Mesodermal cell (in vitro differentiated cells): Measurements from ENCODE around the gene HSPBAP1.
"Not testable (repeated sequence)": the region's sequence is repeated elsewhere in the genome, so short reads cannot be mapped to it uniquely, and the experiment has no call there.

ENCODE experiments used
- H3K27ac ChIP-seq: 2 replicates; pipeline ENCODE4 v1.7.0; 2013; ENCODE audit warnings: mild to moderate bottlenecking, low read depth, low read length, moderate library complexity; ENCODE audit not compliant: severe bottlenecking
- H3K36me3 ChIP-seq: 2 replicates; pipeline ENCODE4 v1.7.1; 2013; ENCODE audit warnings: mild to moderate bottlenecking, low read length, moderate library complexity; ENCODE audit not compliant: control insufficient read depth, insufficient read depth
- H3K4me1 ChIP-seq: one replicate; pipeline ENCODE4 v1.7.1; 2013; ENCODE audit warnings: mild to moderate bottlenecking, low read length; ENCODE audit not compliant: insufficient read depth, control insufficient read depth, poor library complexity, severe bottlenecking
- H3K4me3 ChIP-seq: 2 replicates; pipeline ENCODE4 v1.7.0; 2013; ENCODE audit warnings: low read length, control low read depth, mild to moderate bottlenecking; ENCODE audit not compliant: insufficient read depth, poor library complexity, severe bottlenecking; ENCODE audit errors: extremely low read depth
- H3K9me3 ChIP-seq: 2 replicates; pipeline ENCODE4 v1.7.1; 2013; ENCODE audit warnings: mild to moderate bottlenecking, low read length, moderate library complexity; ENCODE audit not compliant: control insufficient read depth
- WGBS, 2 experiments: methylation state at CpG; one replicate each; pipeline ENCODE4 v1.1.5; 2013; ENCODE audit warnings: missing lambda C conversion rate in 2 of 2; ENCODE audit not compliant: insufficient coverage in 2 of 2; 5-methylcytosine and 5-hydroxymethylcytosine counted together

Gene HSPBAP1

DNA sequence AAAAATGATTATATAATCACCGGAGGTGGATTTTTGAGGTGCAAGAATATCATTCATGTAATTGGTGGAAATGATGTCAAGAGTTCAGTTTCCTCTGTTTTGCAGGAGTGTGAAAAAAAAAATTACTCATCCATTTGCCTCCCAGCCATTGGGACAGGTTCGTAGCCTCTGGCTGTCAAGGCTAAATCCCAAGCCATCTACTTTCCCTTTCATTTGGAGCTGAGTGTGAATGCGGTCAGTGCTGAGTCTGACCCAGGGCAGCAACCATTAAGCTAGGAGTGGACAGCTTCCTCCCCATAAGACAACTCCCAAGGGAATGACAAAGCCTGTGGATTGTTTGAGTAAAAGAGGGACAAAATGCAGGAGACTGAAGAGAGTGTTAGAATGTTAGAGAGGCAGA, 79.4 kb downstream of the HSPBAP1 start:
- Histone ChIP-seq H3K4me1 (no peaks in the 10 kb centered on the region), H3K27ac (no peak overlapping the region), H3K36me3 (no peaks in the 10 kb centered on the region), H3K4me3 (no peak overlapping the region), H3K9me3 (no peaks in the 10 kb centered on the region)
- 100% methylated on average over 1 of the region's 3 CpGs; no CpG with 5 or more reads in 1 of the 2 experiments for WGBS, 2 experiments

DNA sequence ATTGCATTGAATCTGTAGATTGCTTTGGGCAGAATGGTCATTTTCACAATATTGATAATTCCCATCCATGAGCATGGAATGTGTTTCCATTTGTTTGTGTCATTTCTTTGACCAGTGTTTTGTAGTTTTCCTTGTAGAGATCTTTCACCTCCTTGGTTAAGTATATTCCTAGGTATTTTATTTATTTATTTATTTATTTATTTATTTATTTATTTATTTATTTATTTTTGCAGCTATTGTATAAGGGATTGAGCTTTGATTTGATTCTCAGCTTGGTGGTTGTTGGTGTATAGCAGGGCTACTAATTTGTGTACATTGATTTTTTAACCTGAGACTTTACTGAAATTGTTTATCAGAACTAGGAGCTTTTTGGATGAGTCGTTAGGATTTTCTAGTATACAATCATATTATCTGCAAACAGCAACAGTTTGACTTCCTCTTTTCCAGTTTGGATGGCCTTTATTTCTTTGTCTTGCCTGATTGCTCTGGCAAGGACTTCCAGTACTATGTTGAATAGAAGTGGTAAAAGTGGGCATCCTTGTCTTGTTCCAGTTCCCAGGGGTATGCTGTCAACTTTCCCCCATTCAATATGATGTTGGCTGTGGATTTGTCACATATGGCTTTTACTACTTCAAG, 82.9 kb downstream of the HSPBAP1 start:
- not testable (repeated sequence) for H3K36me3 ChIP-seq, H3K4me1 ChIP-seq, H3K4me3 ChIP-seq, H3K9me3 ChIP-seq, H3K27ac ChIP-seq
- WGBS, 2 experiments: no CpG with 5 or more reads among the region's 1 CpG

DNA sequence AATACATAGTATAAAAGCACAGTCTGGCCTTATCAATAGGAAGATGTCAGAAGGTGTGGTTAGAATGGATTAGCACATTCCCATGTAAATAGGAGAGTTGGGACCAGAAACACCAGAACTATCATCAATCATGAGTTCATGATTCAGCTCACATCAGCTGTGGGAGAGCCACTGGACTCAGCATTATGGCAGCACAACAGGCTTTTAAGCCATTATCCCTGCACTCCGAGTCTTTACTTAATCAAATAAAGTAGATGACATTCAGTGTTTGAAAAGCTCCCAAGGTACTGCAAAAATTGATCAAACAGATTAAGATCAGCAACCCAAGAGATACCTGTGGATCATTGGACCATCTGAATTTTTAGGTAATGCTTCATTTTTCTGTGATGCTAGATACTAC, 88.3 kb downstream of the HSPBAP1 start:
- no peak overlapping the region for H3K4me3 ChIP-seq

DNA sequence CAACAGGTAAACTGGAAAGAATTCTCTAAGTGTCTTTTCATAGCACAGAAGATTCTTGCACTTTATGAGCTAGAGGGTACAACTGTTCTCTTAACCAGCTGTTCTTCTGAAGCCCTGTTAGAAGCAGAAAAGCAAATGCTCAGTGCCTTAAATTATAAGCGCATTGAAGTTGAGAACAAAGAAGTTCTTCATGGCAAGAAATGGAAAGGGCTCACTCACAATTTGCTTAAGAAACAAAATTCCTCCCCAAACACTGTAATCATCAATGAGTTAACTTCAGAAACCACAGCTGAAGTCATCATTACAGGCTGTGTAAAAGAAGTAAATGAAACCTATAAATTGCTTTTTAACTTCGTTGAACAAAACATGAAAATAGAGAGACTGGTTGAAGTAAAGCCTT, 93.4 kb downstream of the HSPBAP1 start:
- Histone ChIP-seq H3K4me3 (no peak overlapping the region), H3K36me3 (no peaks in the 10 kb centered on the region), H3K27ac (no peak overlapping the region), H3K4me1 (no peaks in the 10 kb centered on the region), H3K9me3 (no peaks in the 10 kb centered on the region)
- WGBS, 2 experiments: 86% methylated on average over 1 of the region's 2 CpGs; no CpG with 5 or more reads in 1 of the 2 experiments

More for the DNA sequence above, 88.3 kb downstream of the HSPBAP1 start:
- Histone ChIP-seq H3K36me3 (no peaks in the 10 kb centered on the region), H3K27ac (no peak overlapping the region), H3K9me3 (no peaks in the 10 kb centered on the region), H3K4me1 (no peaks in the 10 kb centered on the region)
- 100% methylated on average over 1 of the region's 1 CpG; no CpG with 5 or more reads in 1 of the 2 experiments for WGBS, 2 experiments

DNA sequence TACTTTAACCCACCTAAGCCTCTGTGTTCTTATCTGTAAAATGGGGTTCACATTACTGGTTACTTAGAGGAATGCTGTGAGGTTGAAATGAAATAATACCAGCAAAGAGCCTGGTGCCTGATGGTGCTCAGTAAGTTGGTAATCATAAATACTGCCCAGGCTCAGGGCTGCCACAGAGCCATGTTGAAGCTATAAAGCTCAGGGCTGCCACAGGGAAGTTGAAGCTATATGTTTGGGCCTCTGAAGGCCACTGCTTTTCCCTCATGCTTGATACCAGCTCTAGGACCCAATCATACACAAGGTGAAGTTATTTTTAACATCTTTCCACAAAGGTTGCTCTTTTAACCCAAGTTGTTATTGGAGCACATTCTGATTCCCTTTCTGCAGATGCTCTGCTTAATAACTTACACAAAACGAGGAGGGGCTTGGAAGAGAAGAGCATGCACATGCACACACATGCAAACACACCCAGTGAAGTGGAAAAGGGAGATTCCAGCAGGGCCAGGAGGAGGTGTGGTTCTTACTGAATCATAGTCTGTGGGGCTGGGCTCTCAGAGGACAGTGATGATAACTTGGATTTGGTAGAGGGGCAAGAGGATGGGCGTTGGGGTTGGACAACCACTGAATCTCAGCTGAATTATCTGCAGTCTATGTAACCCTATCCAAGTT, 95.5 kb downstream of the HSPBAP1 start:
- no peaks in the 10 kb centered on the region for H3K36me3 ChIP-seq
- H3K4me3 ChIP-seq: no peak overlapping the region
- H3K9me3 ChIP-seq: no peaks in the 10 kb centered on the region
- no peak overlapping the region for H3K27ac ChIP-seq
- no peaks in the 10 kb centered on the region for H3K4me1 ChIP-seq
- WGBS, 2 experiments: no CpG with 5 or more reads among the region's 2 CpGs

DNA sequence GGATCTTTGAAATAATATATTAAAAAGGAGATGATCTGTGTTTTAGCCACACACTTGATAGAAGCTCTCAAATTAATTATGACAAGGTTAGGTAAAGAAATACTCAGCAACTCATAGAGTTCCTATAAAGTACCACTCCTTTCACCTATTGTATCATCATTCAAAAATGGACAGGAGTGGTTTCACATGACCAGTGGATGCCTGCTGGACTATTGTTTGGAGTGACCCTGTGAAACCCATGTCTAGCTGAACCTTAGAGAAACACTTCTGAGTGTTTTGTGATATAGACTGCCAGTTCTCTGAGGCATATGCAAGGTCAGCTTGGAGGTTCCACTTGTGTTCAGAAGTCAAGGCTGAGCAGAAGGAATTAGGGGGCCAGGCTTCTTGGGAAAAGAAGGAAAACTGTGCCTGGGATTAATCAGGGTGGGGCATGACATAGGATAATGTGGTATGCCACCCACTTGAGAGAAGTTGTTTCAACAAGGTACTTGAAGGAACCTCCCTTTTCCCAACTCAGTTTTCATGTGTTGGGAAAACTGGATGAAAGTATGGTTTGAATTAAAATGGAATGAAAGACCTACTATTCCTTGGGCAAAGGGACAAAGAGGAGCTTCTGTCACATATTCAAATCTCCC, 97.6 kb downstream of the HSPBAP1 start:
- no peaks in the 10 kb centered on the region for H3K9me3 ChIP-seq
- no peak overlapping the region for H3K27ac ChIP-seq
- H3K4me3 ChIP-seq: no peak overlapping the region
- no peaks in the 10 kb centered on the region for H3K4me1 ChIP-seq
- no peaks in the 10 kb centered on the region for H3K36me3 ChIP-seq

DNA sequence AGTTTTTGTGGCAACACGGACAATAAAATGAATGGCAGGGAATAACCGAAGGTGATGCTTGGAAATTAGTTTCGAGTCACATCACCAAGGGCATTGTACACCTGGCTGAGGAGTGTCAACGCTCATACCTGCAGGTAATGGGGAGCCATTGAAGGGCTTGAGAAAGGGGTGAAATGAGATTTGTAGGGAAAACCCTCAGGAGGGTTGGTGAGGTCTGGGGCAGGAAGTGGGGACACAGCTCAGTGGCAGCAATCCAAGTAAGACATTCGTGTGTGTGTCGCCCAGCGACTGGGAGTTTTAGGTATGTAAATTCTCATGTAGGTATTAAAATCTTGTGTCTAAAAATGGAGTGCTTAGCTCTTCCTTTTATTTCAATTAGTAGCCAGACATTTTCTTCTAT, 98.7 kb downstream of the HSPBAP1 start:
- Histone ChIP-seq H3K9me3 (no peaks in the 10 kb centered on the region), H3K27ac (no peak overlapping the region), H3K36me3 (no peaks in the 10 kb centered on the region), H3K4me3 (no peak overlapping the region), H3K4me1 (no peaks in the 10 kb centered on the region)
- 78 to 87% methylated on average over 3 to 5 of the region's 7 CpGs for WGBS, 2 experiments

DNA sequence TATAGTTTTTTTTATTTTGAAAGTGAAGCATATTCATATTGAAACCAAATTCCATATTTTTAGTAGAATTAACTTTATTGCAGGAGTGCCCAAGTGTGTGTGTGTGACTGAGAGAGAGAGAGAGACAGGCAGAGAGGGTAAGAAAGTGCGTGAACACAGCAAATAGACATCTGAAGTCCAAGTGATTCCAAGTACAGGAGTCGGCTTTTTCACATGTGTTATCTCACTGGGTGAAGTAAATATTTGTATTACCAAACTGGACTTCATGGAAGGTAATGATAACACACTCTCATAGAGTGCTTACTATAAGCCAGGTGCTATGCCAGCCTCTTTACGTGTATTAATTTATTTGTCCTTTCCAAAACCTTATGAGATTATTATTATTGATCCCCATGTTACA, 101.0 kb downstream of the HSPBAP1 start:
- Histone ChIP-seq H3K9me3 (no peaks in the 10 kb centered on the region), H3K4me3 (no peak overlapping the region), H3K36me3 (no peaks in the 10 kb centered on the region), H3K4me1 (no peaks in the 10 kb centered on the region), H3K27ac (no peak overlapping the region)
- 100% methylated on average over 1 of the region's 3 CpGs; no CpG with 5 or more reads in 1 of the 2 experiments for WGBS, 2 experiments

DNA sequence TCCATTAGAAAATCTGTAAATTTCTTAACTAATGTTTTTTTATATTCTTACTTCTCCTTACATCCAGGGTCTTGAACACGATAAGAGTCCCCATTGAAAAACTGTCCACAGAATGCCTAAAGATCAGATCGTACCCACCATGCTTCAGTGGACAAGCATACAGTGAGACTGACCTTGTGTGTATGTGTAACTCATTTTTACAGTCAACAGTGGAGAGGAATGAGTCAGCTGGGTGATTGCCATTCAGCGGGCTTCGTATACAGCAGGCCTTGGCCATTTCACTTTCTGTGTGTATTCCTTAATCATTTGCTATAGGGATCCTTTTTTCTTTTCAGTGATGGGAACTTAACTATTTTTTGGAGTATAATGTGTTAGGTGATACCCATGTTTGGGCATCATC, 102.4 kb downstream of the HSPBAP1 start:
- H3K4me3 ChIP-seq: no peak overlapping the region
- no peaks in the 10 kb centered on the region for H3K36me3 ChIP-seq
- H3K27ac ChIP-seq: no peak overlapping the region
- 100% methylated on average over 1 of the region's 4 CpGs; no CpG with 5 or more reads in 1 of the 2 experiments for WGBS, 2 experiments
- H3K9me3 ChIP-seq: no peaks in the 10 kb centered on the region
- H3K4me1 ChIP-seq: no peaks in the 10 kb centered on the region

DNA sequence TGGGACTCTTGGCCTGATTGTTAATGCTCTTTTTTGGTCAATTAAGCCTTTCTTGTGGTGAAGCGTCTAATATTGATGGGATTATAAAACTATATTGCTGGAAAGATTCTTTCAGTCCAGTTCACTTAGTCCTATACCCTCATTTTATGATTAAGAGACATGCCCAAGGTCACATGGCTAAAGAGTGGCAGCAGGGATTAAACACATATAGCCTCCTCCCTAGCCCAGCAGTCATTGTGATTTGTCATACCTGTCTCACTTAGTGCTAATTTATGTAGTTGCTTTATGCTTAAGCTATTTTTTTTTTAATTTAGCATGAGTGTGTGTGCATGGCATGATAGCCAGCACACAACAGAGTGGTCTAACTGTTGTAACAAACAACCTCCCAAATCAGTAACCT, 103.5 kb downstream of the HSPBAP1 start:
- WGBS, 2 experiments: no CpG with 5 or more reads among the region's 1 CpG
- Histone ChIP-seq H3K36me3 (no peaks in the 10 kb centered on the region), H3K4me1 (no peaks in the 10 kb centered on the region), H3K9me3 (no peaks in the 10 kb centered on the region), H3K4me3 (no peak overlapping the region), H3K27ac (peak overlapping the region; percentile 32)
